ENCODE results near the gene FAM83B.

DNA sequence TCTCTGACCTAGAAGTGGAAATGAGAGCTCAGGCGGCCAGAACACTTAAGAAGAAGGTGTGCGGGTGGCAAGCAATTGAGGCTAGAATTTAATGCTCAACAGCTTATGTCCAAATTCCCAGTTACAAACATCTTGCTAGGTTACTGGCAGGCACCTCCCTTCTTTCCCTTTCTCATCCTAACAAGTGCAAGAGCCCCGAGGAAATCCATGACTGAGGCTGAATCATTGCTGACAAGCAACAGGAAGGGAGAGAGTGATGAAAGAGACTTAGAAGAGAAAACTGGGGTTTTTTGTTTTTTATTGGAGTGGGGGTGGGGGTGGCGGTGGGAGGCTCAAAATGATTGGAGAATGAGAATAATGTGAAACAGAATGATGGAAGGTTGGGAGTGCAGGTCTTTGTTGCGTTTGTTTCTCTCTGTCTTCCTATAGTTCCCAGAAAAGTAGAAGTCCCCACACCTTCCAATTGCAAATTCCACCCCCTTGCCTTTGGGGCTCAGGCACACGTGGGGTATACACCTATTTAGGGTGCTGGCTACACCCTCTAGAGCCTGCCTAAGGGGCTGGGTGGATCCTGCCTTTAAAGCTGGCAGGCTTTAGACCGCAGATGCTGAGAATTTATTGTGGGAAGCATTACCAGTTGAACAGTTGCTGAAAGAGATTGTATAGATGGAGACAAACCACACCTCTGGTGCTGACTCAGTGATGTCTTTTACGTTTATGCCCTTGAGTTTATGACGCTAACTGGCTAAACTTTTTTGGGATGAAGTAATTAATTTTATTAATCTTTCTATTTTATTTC is 1.4 kb downstream of the FAM83B start:
- TF ChIP-seq, protein P1, sequence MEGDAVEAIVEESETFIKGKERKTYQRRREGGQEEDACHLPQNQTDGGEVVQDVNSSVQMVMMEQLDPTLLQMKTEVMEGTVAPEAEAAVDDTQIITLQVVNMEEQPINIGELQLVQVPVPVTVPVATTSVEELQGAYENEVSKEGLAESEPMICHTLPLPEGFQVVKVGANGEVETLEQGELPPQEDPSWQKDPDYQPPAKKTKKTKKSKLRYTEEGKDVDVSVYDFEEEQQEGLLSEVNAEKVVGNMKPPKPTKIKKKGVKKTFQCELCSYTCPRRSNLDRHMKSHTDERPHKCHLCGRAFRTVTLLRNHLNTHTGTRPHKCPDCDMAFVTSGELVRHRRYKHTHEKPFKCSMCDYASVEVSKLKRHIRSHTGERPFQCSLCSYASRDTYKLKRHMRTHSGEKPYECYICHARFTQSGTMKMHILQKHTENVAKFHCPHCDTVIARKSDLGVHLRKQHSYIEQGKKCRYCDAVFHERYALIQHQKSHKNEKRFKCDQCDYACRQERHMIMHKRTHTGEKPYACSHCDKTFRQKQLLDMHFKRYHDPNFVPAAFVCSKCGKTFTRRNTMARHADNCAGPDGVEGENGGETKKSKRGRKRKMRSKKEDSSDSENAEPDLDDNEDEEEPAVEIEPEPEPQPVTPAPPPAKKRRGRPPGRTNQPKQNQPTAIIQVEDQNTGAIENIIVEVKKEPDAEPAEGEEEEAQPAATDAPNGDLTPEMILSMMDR (IDR thresholded peaks at IDR 0.05; ENCODE audit: insufficient read depth, low read length, poor library complexity, severe bottlenecking) = no peak
- no peak for TF ChIP-seq EZH2phosphoT487 (conservative IDR thresholded peaks at IDR 0.05; ENCODE audit: low read length)

Data from SU-DHL-6 (cell line).